ENCODE data around the gene THOP1. TPM values are rescaled to one million over a fixed set of nuclear protein-coding genes. Genes with fewer than 3 reads are reported as not detected.
A peak's percentile ranks its signal among the peaks of the same experiment; 100 is the strongest.

Gene THOP1
- total RNA-seq, 1 experiment from 2014 or later = 221 TPM

- Histone ChIP-seq H3K4me2 (ENCODE audit: low read length) (no peak overlapping the region), H4K20me1 (ENCODE audit: low read length) (no peaks in the 10 kb centered on the region), H3K9me2 (replicated peaks; ENCODE audit: low read length) (no peaks in the 10 kb centered on the region), H3K4me1 (ENCODE audit: insufficient read depth, low read length) (no peaks in the 10 kb centered on the region; the same call in 1 of the 2 replicates), H3K9me3 (ENCODE audit: low read length) (peaks cover 10% of the 10 kb centered on the region; the same call in 1 of the 2 replicates), H3K79me2 (ENCODE audit: low read length) (peaks cover 5% of the 10 kb centered on the region; the same call in 1 of the 2 replicates), H3K4me3 (ENCODE audit: low read length) (no peak overlapping the region), H2AFZ (ENCODE audit: low read length) (no peak overlapping the region), H3K36me3 (ENCODE audit: low read depth, low read length) (peaks cover 5% of the 10 kb centered on the region; the same call in 1 of the 2 replicates), H3K27ac (ENCODE audit: low read length) (no peak overlapping the region), H3K9ac (ENCODE audit: low read length) (no peak overlapping the region), H3K27me3 (ENCODE audit: low read length) (no peaks in the 10 kb centered on the region), H3F3A (ENCODE audit: low read length, unreplicated experiment) (no peaks in the 10 kb centered on the region)
- intact Hi-C loops (cut with micrococcal nuclease) = no loop called here
- ChIA-PET CTCF (interaction anchor here (0.6 kb wide), 1 partner anchor 380 kb away, joined by 16 read pairs; no protein-coding TSS in a partner anchor), POLR2A (ENCODE audit: unreplicated experiment) (interaction anchor here (0.6 kb wide), 1 partner anchor 184 kb away, joined by 3 read pairs; no protein-coding TSS in a partner anchor)
- no peak for DNase-seq
- no peak for ATAC-seq
- TF ChIP-seq CTCF (conservative IDR thresholded peaks at IDR 0.05; ENCODE audit: low read depth, low read length) (no peak), EZH2 (IDR thresholded peaks at IDR 0.05; ENCODE audit: low read length, unreplicated experiment) (no peak), EZH2phosphoT487 (IDR thresholded peaks at IDR 0.05; ENCODE audit: borderline replicate concordance, low read length) (no peak)
- BruUV-seq (replicated peaks) = no TSS peak
These were observed 52.1 kb downstream of the THOP1 start for GRCh38 chr19:2837430-2837829.

- Histone ChIP-seq H3F3A (ENCODE audit: low read length, unreplicated experiment) (no peaks in the 10 kb centered on the region), H3K79me2 (ENCODE audit: low read length) (peaks cover 8% of the 10 kb centered on the region; the same call in 1 of the 2 replicates), H4K20me1 (ENCODE audit: low read length) (no peaks in the 10 kb centered on the region), H3K27ac (ENCODE audit: low read length) (peak within 1 kb of the TSS; percentile 44; the same call in 1 of the 2 replicates), H3K27me3 (ENCODE audit: low read length) (no peaks in the 10 kb centered on the region), H3K4me2 (ENCODE audit: low read length) (peak within 1 kb of the TSS; percentile 94), H3K9ac (ENCODE audit: low read length) (peak within 1 kb of the TSS; percentile 80), H3K4me1 (ENCODE audit: insufficient read depth, low read length) (no peaks in the 10 kb centered on the region; the same call in 1 of the 2 replicates), H3K9me2 (replicated peaks; ENCODE audit: low read length) (no peaks in the 10 kb centered on the region), H3K36me3 (ENCODE audit: low read depth, low read length) (no peaks in the 10 kb centered on the region; the same call in 1 of the 2 replicates), H2AFZ (ENCODE audit: low read length) (peak within 1 kb of the TSS; percentile 93), H3K4me3 (ENCODE audit: low read length) (peak within 1 kb of the TSS; percentile 73), H3K9me3 (ENCODE audit: low read length) (no peaks in the 10 kb centered on the region)
- TF ChIP-seq EZH2 (IDR thresholded peaks at IDR 0.05; ENCODE audit: low read length, unreplicated experiment) (no peak), EZH2phosphoT487 (IDR thresholded peaks at IDR 0.05; ENCODE audit: borderline replicate concordance, low read length) (no peak), CTCF (conservative IDR thresholded peaks at IDR 0.05; ENCODE audit: low read depth, low read length) (no peak)
- peak; percentile 99 for ATAC-seq
- BruUV-seq (replicated peaks) = TSS peak; percentile 77
- POLR2A ChIA-PET (ENCODE audit: unreplicated experiment) = interaction anchor here (0.6 kb wide), 1 partner anchor 83 kb away, joined by 4 read pairs; no protein-coding TSS in a partner anchor
- intact Hi-C loops (cut with micrococcal nuclease) = no loop called here
- CTCF ChIA-PET = no interaction called here
- DNase-seq = peak; percentile 96
These were observed 55.8 kb downstream of the THOP1 start, which contains the start of gene ZNF555 for GRCh38 chr19:2840794-2841791. ZNF555 (plus strand) TSS chr19:2841475; CDS start chr19:2841573, 98 bp downstream.
